GM19099 (cell line): ENCODE results near the gene PPP1R9A.

Experiments used
- POLR2A ChIP-seq: IDR thresholded peaks from 3 replicates; pipeline ENCODE4 v1.6.1; 2011; ENCODE audit warnings: low read depth; ENCODE audit not compliant: insufficient read length; ENCODE audit errors: extremely low read depth

The PPP1R9A gene

GRCh38 chr7:95304990-95305389 is 397.6 kb downstream of the PPP1R9A start:
- TF ChIP-seq POLR2A, result no peak

DNA sequence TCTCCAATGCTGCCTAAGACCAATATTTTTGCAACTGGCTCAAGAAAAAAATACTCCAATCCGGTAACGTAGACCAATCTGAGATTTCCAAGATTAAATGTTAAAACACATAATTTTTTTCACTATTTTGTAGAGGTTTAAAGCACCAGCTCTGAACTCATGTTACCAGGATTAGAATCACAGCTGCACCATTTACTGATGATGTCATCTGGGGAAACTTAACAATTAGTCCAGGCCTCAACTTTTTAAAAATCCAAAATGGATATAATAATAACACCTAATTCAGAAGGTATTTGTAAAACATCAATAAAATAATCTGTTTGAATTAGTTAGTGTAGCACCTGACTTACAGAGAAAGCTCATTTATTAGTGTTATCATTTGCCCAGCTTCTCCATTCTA is 402.6 kb downstream of the PPP1R9A start:
- no peak for TF ChIP-seq POLR2A

- TF ChIP-seq POLR2A, result no peak
Measured at GRCh38 chr7:95311389-95311788, 404.0 kb downstream of the PPP1R9A start.

- TF ChIP-seq POLR2A, result no peak
Measured at GRCh38 chr7:95312561-95312960, 405.2 kb downstream of the PPP1R9A start.

GRCh38 chr7:95316588-95316987 is 409.2 kb downstream of the PPP1R9A start:
- TF ChIP-seq POLR2A, result no peak

GRCh38 chr7:95317546-95317945 is 410.2 kb downstream of the PPP1R9A start:
- TF ChIP-seq POLR2A, result no peak

- TF ChIP-seq POLR2A, result no peak
Measured at GRCh38 chr7:95317966-95318365, 410.6 kb downstream of the PPP1R9A start.

- TF ChIP-seq POLR2A, result no peak
Measured at GRCh38 chr7:95318501-95319100, 411.2 kb downstream of the PPP1R9A start.

DNA sequence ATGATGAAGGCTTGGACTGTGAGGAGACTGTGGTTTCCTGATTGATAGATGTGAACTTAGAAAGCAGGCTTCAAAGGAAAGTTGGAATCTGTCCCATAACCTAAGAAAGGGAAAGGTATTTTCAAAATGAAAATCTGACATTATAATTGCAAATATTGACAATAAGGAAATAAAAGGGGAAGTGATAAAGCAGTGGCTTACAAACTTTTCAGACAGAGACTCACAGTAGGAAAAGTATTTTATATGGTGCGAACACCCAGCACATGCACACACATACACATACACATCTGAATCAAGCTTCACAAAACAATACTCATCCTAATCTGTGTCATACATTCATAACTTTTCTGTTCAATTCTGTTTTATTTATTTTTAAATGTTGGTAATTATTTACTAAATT is 412.2 kb downstream of the PPP1R9A start:
- TF ChIP-seq POLR2A, result no peak

DNA sequence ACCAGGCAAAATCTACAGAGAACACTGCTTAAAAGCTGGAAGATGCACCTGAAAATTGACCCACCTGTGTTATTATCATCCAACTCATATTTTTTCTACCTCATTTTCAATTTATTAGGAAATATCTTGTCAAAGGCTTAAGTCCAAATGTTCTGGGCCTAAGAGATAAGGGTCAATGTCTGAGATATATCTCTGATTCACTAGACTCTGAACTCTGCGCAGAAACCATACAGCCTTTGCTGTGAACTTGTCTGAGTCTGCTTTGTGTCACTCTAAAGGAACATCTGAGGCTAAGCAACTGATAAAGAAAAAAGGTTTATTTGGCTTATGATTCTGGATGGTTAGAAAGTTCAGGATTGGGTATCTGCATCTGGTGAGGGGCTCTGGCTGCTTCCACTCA is 413.3 kb downstream of the PPP1R9A start:
- no peak for TF ChIP-seq POLR2A

DNA sequence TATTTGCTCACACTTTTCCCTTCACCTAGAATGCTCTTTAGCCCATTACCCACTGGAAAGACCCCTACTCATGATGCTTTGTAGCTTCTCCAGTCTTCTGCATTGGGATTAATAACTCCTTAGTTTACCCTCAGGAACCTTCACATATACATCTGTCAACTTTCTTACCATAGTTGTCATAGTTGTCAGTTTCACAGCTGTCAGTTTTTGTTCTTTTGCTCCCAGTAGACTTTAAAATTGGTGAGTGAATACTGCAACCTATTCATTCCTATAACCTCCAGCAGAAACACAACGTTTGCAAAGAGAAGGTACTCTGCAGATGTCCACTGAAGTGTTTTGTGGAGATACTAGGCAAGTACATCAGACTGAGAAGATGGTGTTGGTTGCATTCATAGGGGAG is 414.3 kb downstream of the PPP1R9A start:
- TF ChIP-seq POLR2A, result no peak

GRCh38 chr7:95322396-95322795 is 415.0 kb downstream of the PPP1R9A start:
- TF ChIP-seq POLR2A, result no peak

GRCh38 chr7:95322854-95323253 is 415.5 kb downstream of the PPP1R9A start:
- no peak for TF ChIP-seq POLR2A

- TF ChIP-seq POLR2A, result no peak
Measured at GRCh38 chr7:95323410-95324129, 416.2 kb downstream of the PPP1R9A start.

DNA sequence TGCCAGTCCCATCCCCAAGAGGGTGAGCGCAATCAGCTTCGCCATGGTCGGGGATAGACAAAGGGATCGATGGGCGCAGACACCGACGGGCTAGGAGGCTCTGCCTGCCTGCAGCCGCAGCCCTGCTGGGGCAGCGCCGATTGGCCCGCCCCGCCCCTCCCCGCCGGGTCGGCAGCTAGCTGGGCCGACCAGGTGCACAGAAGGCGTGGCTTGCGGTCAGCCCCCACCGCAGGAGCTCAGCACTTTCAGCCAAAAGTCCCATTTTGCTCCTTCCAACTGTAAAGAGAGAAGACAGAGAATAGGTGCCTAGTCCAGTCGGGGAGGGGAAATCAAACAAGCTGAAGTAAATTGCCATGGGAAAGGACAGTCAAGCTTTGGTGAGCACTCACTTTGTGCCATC is 417.0 kb downstream of the PPP1R9A start, which contains the start of gene PON1:
Gene PON1, minus strand, starts transcription at position 102 of the 400 bp plus-strand sequence. Its CDS starts 57 bp downstream, at position 45.
- no peak for TF ChIP-seq POLR2A

DNA sequence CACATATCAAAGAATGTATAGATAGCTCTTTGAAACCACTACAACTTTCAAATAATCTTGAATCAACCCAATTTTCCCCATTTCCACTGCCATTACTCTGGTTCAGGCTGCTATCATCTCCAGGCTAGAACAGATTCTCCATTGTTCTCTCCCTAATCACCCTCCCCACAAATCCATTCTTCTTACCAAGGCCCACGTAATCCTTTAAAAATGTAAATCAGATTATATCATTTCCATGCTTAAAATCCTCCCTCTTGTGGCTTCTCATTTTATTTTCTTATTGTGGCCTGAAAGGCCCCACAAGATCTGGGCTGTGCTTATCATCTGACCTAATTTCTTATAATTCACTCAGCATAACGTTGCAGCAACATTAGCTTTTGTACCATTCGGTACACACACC is 420.0 kb downstream of the PPP1R9A start:
- TF ChIP-seq POLR2A, result no peak
